GF-D8 (cell line): Measurements from ENCODE around the gene KRT25.
"Not testable (repeated sequence)": the region's sequence is repeated elsewhere in the genome, so short reads cannot be mapped to it uniquely, and the experiment has no call there.

ENCODE experiments used
- DNase-seq: peaks from one replicate; lab custom pipeline; 2025; lab: John Stamatoyannopoulos, UW

KRT25 gene

DNA sequence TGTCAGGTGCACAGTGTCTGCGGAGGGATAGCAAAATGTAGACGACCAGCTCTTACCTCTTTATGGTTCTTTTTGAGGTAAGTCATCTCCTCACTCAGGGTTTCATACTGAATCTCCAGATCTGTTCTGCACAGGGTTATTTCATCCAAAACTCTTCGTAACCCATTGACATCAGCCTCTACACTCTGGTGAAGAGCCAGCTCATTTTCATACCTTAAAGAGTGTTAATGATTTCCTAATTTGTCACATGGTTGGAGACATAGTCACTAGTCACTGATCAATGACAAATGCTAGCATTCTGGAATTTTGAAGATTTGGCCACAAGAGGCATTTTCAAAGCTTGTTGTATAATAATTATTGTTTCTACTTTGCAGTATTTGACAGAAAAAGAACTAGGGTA lies 1.3 kb downstream of the KRT25 start:
- DNase-seq = no peak

- no peak for DNase-seq
These were observed 4.1 kb downstream of the KRT25 start for GRCh38 chr17:40751065-40751464.

- DNase-seq = no peak
These were observed 4.7 kb downstream of the KRT25 start for GRCh38 chr17:40750391-40750790.

- DNase-seq = not testable (repeated sequence)
These were observed 6.5 kb downstream of the KRT25 start for GRCh38 chr17:40748666-40749065.

DNA sequence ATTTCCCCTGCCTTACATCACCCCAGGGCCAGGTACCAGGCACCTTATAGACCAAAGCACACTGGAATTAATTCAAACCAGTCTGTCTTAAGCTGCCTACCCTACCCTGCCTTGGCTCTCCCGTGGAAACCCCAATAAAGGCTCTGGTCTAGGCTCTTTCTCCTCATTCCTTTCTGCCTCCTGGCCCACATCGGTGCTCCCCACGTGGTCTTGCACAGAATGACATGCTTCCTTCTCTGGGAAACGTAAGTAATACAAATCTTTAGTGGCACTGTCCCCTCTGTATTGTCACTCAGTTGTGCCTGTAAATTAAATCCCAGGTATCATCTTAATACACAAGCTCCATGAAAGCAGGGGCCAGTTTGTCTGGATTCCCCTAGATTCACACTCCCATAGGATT lies 16.6 kb downstream of the KRT25 start:
- no peak for DNase-seq

DNA sequence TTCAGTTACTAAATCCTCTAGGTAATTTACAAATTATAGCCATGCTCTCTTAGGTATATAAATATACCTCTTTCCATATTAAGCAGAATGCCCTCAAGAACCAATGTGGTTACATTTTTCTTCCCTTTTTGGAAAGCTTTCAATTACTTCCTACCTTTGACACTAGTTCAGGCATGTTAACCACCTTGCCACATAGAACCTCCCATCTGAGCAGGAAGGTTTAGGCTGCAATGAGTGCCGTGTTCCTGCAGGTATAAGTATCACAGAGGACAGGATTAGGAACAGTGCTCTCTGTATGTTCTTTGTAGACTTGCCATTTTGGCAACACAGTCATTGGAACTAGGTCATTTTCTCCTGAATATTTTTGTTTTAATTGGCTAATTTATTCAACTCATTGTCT lies 20.1 kb downstream of the KRT25 start:
- DNase-seq = no peak

GRCh38 chr17:40734018-40734417 lies 21.1 kb downstream of the KRT25 start:
- DNase-seq = no peak

DNA sequence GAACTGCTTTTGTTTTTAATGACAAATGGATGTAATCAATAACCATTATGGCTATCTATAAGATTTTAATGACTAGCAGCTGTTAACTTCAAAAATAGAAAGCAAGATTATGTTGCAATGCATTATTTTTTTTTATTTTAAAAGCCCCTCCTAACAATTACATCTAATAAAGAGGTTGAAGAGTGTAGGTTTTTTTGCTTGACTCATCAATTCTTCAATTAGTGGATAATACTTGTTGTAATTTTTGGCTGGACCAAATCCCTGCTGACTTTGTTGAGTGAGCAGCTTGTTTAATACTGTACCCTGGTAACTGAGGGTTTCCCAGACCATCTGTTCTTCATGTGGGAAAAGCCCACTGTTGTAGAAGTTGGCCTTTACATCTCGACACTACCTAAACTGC lies 24.2 kb downstream of the KRT25 start:
- no peak for DNase-seq

DNA sequence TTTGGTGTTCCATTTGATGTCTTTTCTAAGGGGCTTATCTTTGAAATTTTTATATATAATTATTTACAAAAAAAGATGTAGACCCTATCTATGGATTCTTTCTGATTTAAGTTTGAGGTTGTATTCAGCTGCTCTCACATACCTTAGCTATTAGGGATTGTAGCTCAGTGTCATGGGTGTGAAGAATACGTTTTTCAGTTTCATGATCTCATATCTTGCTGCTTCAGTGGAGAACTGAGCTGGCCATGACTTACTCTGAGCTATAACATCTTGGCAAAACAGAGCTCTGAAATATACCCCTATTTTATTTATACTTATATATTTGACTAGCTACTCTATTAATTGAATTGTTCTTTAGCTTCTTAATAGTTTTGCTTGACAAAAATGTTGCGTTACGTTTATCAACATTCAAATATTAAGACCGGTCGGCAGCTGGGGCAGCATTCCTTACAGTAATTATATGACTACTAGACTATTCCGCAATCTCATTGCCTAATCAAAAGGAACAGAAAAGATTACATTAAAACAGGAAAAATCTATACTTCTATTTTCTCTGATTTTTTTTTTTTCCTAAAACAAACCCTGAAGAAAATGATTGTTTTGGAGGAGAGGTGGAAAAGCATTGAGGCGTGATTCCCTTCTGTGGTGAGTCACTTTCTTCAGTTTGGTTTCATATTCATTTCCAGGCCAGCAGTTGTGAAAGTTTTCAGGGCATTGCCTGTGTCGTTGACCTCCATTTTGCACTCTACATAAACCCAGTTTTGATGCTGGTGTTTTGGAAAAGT lies 27.5 kb downstream of the KRT25 start:
- no peak for DNase-seq

- no peak for DNase-seq
These were observed 28.2 kb downstream of the KRT25 start for GRCh38 chr17:40726919-40727318.

- no peak for DNase-seq
These were observed 30.5 kb downstream of the KRT25 start for GRCh38 chr17:40724656-40725055.

DNA sequence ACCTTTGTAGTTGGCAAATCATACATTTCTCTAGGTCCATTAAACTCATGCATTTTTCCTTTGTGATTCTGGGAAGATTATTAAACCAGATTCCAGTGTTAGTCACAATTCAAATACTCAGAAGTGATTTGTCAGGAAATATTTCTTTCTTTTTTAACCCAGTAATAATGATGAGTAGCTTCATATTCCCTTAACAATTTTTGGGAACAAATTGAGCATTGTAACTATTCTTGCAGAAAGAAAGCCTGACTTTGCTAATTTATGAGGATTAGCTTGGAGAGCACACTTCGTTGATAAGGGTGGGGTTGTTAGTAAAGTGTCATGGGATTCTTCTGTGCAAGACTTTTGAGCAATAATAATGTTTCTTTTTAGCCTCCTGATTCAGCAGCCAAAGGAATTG lies 32.9 kb downstream of the KRT25 start:
- no peak for DNase-seq

GRCh38 chr17:40720899-40721298 lies 34.2 kb downstream of the KRT25 start:
- no peak for DNase-seq

- no peak for DNase-seq
These were observed 36.2 kb downstream of the KRT25 start for GRCh38 chr17:40718930-40719329.

DNA sequence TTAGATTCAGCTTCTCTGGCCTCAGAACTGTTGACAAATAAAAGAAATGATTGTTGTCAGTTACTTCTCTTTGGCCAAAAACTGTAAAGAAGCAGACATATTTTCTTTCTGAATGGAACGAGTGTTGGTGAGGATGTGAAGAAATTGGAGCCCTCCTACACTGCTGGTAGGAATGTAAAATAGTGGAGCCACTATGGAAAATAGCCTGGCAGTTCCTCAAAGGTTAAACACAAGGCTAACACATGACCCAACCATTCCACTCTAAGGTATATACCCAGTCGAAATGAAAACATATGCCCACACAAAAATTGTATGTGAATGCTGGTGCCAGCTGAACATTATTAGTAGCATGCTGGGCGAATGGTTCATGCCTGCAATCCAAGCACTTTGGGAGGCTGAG lies 37.4 kb downstream of the KRT25 start:
- no peak for DNase-seq

DNA sequence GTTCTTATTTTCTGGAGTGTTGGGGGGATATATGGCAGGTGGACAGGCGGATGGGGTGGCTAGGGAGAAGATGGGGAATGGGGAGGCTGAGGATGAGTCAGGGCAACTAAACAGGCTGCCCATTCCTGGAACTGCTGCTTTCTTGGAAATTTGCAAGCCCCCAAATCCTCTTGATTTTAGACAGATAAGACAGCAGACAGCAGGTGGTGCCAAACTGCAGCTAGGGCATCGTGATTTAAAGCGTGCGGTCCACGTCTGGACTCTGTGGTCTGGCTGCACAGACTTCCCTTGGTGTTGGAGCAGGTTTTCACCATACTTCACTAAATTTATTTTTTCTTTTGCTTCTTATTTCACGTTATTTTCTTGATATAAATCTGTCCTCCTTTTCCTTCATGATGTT lies 40.7 kb downstream of the KRT25 start:
- no peak for DNase-seq

DNA sequence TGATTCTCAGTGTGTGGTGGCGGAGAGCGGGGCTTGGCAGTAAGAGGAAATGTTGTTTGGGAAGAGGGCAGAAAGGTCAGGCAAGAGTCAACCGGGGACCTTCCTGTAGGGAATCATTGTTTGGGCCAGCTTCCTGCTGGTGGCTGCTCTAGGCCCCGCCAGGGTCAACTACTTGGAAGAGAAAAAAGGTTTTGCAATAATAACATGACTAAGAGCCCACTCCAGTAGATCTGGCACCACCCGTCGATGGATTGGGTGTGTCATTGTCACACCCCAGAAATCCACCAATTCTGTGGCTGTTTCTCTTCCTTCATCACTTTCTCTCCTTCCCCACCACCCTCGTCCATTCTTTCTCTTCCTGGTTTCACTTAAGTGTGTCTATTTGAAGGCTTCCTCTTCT lies 47.4 kb downstream of the KRT25 start:
- DNase-seq = no peak

- DNase-seq = no peak
These were observed 49.5 kb downstream of the KRT25 start for GRCh38 chr17:40705584-40705983.

- no peak for DNase-seq
These were observed 51.5 kb downstream of the KRT25 start, which contains the start of gene KRT24 for GRCh38 chr17:40703652-40704051. Gene KRT24 (minus strand): TSS chr17:40703752. CDS start chr17:40703693, 59 bp downstream.

DNA sequence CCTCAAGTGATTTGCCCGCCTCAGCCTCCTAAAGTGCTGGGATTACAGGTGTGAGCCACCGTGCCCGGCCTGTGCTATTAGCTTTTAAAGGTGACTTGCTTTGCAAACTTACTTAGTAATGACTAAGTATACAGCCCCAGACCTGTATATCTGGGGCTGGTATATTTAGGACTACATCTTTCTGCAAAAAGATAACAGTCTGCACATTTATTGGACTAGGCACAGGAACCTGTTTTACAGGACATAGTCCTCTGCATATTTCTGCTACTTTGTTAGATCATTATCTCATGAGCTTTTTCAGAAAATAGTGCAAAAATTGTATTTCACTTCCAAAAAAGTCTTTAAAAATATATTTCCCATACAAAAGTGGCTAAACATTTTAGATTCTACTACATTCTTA lies 52.9 kb downstream of the KRT25 start:
- no peak for DNase-seq

DNA sequence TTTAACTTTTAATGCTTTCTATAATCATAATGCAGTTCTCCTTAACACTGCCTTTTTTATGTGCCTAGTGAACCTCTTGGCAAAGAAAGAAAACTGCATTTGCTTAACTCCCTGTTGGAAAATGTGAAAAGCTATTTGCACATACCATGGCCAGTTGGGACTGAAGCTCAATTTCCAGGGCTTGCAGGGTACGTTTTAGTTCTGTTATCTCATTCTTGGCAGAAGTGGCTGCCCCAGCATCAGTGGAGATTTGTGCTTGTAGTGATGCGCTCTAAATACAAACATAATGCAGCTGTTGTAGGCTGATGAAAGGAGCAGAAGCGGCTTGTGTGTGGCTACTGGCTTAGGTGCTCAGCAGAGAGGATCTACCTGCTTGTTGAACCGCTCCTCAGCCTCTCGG lies 55.3 kb downstream of the KRT25 start:
- no peak for DNase-seq

DNA sequence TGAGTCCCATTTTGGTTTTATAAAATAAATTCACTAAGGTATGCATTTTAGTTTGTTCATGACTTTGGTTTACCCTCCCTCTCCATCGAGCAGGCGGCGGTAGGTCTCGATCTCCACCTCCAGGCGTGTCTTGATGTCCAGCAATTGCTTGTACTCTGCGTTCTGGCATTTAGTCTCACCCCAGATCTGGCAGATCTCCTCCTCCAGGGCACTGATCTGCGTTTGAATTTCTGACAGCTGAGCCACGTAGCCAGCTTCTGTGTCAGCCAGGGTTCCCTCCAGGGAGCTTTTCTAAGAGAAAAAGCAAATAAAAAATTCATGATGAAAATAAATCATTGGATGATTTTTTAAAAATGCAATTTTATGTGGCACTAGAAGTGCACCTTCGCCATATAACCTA lies 55.8 kb downstream of the KRT25 start:
- no peak for DNase-seq
